ENCODE results near the gene ZBTB37. TPM values are rescaled to one million over a fixed set of nuclear protein-coding genes. Genes with fewer than 3 reads are reported as not detected.

The ZBTB37 gene
- total RNA-seq, 6 experiments from 2014 or later = 2.8 to 6.1 (median 4.7) TPM

- TF ChIP-seq CTCF (IDR thresholded peaks at IDR 0.05) (no peak), POLR2A (IDR thresholded peaks at IDR 0.05) (no peak)
- no peaks in the 10 kb centered on the region for H3K27me3 ChIP-seq
- DNase-seq (no peak), ATAC-seq (no peak)
- intact Hi-C loops (cut with DNase I) = no loop called here
- H3K4me1 ChIP-seq = no peaks in the 10 kb centered on the region
- peaks cover 0 to 78% (median 21%) of the 10 kb centered on the region in 4 donors for H3K36me3 ChIP-seq
- H3K27ac ChIP-seq = no peak overlapping the region
- WGBS (ENCODE audit: insufficient coverage, low coverage, low lambda C conversion rate, missing lambda C conversion rate) = 95% methylated on average over 4 of the region's 4 CpGs
- no peaks in the 10 kb centered on the region for H3K9me3 ChIP-seq
- H3K4me3 ChIP-seq = no peak overlapping the region
Measured at GRCh38 chr1:173948594-173948993, 80.4 kb downstream of the ZBTB37 start.

Small RNA genes lying within 50 kb of the gene (small RNA-seq; reads per million reads assigned to genes)
- gene RNA5SP67 = 0.39 reads per million in 2 experiments

Other genes starting within 250 kb of the ZBTB37 start
- gene TEX50, start 233.0 kb upstream of the ZBTB37 start, total RNA-seq = not detected
- gene ANKRD45, start 198.5 kb upstream of the ZBTB37 start, total RNA-seq = under 1 TPM in 1 of 6 experiments, not detected in 5; 0.15 TPM
- gene KLHL20, start 153.4 kb upstream of the ZBTB37 start, total RNA-seq = 10 to 100 TPM in 5 of 6 experiments, 1 to 10 TPM in 1; 9.2 to 15.5 (median 12.5) TPM
- gene DARS2, start 43.7 kb upstream of the ZBTB37 start, total RNA-seq = 10 to 100 TPM in 5 of 6 experiments, 1 to 10 TPM in 1; 10.0 to 14.6 (median 13.4) TPM
- gene CENPL, start 43.5 kb upstream of the ZBTB37 start, total RNA-seq = 1 to 10 TPM; 1.0 to 2.2 (median 1.6) TPM
- 10 to 100 TPM; 37.4 to 85.2 (median 61.5) TPM for gene GAS5, start 391 bp upstream of the ZBTB37 start, total RNA-seq
- 1,000 to 10,000 TPM; 1,325 to 2,875 (median 2,199) TPM for gene SERPINC1, start 48.9 kb downstream of the ZBTB37 start, total RNA-seq
- 10 to 100 TPM; 15.7 to 22.2 (median 17.7) TPM for gene RC3H1, start 154.0 kb downstream of the ZBTB37 start, total RNA-seq

All from right lobe of liver (tissue), 6 donors.